HL-60/S4 (cell line): ENCODE measurements around the gene CHRD.

Experiments
- in situ Hi-C: fragments of 300-500 bp; cut with MboI; formaldehyde crosslinking; loops from 2 replicates; pipeline ENCODE4 v1.14.3; 2022; ENCODE audit warnings: low sequenced_read_pairs

Gene CHRD

DNA sequence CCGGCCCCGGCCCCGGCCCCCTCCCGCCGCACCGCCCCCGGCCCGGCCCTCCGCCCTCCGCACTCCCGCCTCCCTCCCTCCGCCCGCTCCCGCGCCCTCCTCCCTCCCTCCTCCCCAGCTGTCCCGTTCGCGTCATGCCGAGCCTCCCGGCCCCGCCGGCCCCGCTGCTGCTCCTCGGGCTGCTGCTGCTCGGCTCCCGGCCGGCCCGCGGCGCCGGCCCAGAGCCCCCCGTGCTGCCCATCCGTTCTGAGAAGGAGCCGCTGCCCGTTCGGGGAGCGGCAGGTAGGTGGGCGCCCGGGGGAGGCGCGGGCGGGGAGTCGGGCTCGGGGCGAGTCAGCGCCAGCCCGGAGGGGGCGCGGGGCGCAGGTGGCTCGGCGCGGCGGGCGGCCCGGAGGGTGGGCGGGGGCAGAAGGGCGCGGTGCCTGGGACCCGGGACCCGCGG is 352 bp downstream of the CHRD start:
- in situ Hi-C loops, result no loop called here

DNA sequence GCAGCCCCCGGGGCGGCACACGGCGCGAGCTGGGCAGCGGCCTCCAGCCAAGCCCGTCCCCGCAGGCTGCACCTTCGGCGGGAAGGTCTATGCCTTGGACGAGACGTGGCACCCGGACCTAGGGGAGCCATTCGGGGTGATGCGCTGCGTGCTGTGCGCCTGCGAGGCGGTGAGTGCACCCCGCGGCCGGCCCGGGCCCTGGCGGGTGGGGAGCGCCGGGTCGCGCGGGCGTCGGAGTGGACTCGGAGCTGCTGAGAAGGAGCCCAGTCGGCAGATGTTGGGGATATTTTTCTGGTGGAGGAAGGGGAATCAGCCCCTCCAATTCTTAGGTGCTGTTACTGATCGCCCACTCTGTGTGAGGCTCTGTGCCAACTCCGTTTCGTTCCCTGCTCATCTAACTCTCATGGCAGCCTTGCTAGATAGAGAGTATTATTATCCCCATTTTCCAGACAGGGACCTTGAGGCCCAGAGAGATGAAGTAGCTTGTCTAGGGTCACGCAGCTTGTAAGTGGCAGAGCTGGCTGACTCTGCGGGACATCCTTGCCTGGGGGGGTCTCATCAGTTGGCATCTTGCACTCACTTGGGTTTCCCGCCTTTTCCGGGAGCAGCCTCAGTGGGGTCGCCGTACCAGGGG is 890 bp downstream of the CHRD start:
- in situ Hi-C loops, result no loop called here

DNA sequence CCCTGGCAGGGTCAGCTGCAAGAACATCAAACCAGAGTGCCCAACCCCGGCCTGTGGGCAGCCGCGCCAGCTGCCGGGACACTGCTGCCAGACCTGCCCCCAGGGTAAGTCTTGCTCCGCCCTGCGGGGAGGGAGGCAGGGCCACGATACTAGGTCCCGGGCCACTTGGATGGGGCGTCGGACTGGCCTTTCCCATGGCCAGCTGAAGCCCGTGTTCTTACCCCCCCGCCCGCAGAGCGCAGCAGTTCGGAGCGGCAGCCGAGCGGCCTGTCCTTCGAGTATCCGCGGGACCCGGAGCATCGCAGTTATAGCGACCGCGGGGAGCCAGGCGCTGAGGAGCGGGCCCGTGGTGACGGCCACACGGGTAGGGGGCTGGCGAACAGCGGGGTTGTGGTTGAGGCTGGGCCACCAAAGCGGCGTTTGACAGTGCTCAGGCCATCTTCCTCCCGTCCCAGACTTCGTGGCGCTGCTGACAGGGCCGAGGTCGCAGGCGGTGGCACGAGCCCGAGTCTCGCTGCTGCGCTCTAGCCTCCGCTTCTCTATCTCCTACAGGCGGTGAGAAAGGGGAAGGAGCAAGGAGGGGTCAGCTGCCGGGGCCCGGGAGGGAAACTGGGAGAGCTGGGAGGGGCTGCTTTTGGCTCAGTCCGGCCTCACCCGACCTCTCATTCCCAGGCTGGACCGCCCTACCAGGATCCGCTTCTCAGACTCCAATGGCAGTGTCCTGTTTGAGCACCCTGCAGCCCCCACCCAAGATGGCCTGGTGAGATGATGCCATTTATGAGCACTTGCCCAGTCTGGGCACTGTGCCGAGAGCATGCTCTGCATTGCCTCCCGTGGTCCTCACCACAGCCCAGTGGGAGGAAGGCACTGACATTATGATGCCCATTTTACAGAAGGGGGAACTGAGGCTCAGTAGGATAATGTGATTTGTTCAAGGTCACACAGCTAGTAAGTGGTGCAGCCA is 1.7 kb downstream of the CHRD start:
- in situ Hi-C loops, result no loop called here

DNA sequence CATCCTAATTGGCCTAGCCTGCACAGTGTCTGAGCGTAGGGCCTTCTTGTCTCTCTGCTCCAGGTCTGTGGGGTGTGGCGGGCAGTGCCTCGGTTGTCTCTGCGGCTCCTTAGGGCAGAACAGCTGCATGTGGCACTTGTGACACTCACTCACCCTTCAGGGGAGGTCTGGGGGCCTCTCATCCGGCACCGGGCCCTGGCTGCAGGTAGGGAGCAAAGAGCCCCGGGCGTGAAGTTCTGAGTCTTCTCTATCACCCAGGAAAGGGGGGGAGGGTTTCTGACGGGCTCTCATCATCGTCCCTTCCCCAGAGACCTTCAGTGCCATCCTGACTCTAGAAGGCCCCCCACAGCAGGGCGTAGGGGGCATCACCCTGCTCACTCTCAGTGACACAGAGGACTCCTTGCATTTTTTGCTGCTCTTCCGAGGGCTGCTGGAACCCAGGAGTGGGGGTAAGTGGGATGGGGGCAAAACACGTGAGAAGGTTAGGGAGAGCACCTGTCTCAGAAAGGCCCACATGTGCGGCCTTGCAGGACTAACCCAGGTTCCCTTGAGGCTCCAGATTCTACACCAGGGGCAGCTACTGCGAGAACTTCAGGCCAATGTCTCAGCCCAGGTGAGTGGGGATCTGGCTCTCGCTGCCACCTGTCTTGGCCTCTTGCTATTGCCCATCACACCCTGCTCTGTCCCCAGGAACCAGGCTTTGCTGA is 2.6 kb downstream of the CHRD start:
- in situ Hi-C loops, result no loop called here

DNA sequence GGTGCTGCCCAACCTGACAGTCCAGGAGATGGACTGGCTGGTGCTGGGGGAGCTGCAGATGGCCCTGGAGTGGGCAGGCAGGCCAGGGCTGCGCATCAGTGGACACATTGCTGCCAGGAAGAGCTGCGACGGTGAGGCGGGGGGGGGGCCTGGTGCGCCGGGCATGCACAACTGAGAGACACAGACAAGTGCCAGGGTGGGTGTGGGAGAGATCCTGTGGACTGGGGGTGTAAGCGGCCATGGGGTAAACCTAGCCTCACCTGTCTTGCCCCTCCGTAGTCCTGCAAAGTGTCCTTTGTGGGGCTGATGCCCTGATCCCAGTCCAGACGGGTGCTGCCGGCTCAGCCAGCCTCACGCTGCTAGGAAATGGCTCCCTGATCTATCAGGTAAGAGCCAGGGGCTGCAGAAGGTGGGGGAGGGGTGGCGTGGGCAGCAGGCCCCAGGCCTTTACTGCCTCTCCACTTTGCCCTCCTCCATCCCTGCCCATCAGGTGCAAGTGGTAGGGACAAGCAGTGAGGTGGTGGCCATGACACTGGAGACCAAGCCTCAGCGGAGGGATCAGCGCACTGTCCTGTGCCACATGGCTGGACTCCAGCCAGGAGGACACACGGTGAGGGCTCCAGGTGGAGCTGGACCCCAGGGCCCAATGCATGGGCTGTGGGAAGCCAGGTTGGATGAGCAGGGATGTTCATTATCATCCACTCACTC is 3.3 kb downstream of the CHRD start:
- in situ Hi-C loops, result no loop called here

DNA sequence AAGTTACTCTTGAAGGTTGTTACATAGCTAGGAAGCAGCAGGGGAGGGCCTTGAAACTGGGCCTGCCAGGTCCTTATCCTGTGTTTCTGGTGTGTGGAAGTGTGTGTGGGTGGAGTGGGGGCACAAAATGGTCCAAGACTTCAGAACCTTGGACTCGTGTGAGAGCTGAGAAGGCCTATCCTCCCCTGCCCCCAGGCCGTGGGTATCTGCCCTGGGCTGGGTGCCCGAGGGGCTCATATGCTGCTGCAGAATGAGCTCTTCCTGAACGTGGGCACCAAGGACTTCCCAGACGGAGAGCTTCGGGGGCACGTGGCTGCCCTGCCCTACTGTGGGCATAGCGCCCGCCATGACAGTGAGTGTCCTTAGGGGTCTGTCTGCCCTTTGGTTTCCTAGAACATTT is 4.5 kb downstream of the CHRD start:
- in situ Hi-C loops, result no loop called here

DNA sequence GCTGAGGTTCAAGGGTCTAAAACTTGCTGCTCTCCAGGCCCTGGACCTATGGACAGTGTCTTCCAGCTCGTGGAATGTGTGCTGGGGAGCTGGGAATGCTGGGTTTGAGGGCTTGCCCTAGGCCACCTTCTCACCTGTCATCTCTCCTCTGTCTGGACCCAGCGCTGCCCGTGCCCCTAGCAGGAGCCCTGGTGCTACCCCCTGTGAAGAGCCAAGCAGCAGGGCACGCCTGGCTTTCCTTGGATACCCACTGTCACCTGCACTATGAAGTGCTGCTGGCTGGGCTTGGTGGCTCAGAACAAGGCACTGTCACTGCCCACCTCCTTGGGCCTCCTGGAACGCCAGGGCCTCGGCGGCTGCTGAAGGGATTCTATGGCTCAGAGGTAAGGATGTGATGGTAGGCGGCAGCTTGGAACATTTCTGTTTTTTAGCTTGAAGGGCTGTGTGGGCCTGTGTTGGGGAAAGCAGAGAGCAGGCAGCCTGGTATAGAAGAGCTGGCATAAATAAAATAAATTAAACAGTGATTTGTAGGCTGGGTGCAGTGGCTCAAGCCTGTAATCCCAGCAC is 5.1 kb downstream of the CHRD start:
- in situ Hi-C loops, result no loop called here

DNA sequence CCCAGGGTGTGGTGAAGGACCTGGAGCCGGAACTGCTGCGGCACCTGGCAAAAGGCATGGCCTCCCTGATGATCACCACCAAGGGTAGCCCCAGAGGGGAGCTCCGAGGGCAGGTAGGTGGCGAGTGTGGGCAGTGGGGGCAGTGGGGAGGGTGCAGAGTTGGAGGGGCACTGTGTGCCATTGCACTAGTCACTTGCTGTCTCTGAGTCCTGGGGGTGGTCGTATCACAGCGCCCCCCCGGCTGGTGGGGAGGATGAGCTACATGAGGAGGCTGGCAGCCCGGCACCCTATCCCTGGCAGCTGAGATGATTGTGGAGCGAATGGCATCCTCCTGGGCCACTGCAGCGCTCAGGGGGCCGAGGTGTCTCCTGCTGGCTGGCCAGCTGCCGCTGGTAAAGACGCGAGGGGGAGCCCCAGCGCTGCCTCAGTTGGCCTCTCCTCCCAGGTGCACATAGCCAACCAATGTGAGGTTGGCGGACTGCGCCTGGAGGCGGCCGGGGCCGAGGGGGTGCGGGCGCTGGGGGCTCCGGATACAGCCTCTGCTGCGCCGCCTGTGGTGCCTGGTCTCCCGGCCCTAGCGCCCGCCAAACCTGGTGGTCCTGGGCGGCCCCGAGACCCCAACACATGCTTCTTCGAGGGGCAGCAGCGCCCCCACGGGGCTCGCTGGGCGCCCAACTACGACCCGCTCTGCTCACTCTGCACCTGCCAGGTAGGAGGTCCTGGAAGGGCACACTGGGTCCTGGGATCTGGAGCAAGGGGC is 6.4 kb downstream of the CHRD start:
- in situ Hi-C loops, result no loop called here

DNA sequence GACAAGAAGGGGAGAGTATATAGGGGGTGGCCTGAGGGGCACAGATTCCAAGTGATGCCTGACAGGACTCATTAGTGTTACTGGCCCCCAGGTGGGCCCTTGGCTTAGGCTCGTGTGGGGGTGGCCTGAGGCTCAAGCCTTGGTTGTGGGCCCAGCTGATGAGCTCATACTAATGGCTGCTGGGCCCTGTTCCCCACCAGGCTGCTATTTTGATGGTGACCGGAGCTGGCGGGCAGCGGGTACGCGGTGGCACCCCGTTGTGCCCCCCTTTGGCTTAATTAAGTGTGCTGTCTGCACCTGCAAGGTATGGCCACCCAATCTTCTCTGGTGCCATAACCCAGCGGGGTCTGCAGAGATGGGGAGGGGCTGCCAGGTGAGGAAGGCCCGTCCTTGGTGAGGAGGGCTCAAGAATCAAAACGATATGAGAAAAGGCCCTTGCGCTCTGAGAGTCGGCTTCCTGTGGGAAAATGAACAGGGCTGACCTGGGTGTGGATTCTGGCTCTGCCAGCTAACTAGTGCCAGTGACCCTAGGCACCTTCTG is 7.4 kb downstream of the CHRD start:
- in situ Hi-C loops, result no loop called here

DNA sequence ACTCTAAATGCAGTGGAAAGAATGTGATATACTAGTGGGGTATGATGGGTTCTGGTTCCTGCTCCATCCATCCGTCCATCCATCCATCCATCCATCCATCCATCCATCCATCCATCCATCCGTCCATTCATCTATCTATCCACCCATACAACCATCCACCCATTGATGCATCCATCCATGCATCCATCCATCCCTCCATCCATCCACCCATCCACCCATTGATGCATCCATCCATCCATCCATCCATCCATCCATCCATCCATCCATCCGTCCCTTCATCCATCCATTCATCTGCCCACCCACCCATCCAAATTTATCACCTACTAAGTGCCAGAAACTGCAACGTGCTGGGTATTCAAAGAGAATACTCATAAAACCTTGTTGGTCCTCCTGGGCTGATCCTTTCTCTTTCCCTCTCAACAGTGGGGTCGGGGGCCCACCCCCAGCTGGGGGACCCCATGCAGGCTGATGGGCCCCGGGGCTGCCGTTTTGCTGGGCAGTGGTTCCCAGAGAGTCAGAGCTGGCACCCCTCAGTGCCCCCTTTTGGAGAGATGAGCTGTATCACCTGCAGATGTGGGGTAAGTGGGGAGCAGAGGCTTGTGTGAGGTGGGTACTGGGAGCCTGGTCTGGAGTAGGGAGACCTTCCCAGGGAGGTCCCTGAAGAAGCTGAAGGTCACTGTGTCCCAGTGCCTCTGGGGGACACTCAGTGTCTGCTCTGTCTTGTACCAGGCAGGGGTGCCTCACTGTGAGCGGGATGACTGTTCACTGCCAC is 8.5 kb downstream of the CHRD start:
- in situ Hi-C loops, result no loop called here

DNA sequence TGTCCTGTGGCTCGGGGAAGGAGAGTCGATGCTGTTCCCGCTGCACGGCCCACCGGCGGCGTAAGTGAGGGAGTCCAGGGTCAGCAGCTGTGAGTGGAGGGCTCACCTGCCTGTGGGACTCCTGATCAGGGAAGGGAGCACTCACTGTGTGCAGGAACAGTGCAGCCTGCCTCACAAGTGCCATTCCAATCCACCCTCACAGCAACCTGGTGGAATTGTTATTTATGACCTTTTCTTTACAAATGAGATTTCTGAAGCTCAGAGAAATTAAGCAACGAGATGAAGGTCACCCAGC is 9.0 kb downstream of the CHRD start:
- in situ Hi-C loops, result no loop called here

DNA sequence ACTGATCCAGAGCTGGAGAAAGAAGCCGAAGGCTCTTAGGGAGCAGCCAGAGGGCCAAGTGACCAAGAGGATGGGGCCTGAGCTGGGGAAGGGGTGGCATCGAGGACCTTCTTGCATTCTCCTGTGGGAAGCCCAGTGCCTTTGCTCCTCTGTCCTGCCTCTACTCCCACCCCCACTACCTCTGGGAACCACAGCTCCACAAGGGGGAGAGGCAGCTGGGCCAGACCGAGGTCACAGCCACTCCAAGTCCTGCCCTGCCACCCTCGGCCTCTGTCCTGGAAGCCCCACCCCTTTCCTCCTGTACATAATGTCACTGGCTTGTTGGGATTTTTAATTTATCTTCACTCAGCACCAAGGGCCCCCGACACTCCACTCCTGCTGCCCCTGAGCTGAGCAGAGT is 9.5 kb downstream of the CHRD start:
- in situ Hi-C loops, result no loop called here

DNA sequence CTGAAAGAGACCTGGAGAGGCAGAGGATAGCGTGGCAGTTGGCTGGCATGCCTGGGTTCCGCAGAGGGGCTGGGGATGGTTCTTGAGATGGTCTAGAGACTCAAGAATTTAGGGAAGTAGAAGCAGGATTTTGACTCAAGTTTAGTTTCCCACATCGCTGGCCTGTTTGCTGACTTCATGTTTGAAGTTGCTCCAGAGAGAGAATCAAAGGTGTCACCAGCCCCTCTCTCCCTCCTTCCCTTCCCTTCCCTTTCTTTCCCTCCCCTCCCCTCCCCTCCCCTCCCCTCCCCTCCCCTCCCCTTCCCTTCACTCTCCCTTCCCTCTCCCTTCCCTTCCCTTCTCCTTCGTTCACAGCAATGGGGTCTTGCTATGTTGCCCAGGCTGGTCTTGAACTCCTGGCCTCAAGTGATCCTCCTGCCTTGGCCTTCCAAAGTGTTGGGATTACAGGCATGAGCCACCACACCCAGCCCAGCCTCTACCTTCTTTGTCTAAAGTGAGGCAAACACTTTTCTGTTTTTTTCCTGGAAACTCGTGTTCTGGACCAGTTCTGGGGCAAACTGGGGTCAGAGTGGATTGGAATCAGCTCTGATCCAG is 10.2 kb downstream of the CHRD start:
- in situ Hi-C loops, result no loop called here

DNA sequence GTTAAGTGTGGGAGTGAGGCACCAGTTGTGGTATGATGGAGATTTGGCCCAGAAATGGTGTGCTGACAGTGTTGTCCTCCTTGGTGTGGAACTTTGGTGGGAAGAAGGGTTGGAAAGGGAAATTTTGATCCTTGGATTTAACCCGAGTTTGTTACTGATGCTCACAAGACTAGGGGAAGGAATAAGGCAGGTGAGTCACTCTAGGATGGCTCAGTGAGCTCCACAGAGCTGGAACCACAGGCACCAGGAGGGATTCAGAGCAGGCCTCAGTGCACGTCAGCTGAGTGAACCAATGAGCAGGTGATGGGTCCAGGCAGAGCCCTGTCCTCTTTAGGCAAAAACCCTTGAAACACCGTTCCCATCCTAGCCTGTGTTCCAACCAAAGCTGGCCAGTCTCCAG is 11.4 kb downstream of the CHRD start:
- in situ Hi-C loops, result no loop called here

DNA sequence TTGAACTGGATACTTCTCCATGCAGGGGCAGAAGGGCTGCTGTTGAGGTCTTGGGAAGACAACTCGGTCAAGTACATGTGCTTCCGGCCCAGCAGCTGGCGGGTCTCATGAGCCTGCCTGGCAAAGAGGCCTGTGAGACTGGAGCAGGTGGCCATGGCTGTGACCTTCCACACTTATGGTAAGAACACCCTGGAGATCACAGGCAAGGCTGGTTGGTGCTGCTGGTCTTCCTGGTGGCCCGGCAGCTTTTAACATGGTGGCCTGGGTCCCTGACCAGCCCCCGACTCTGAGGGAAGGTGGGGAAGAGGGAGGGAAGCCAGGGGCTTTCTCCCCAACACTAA is 15.4 kb downstream of the CHRD start:
- in situ Hi-C loops, result no loop called here

DNA sequence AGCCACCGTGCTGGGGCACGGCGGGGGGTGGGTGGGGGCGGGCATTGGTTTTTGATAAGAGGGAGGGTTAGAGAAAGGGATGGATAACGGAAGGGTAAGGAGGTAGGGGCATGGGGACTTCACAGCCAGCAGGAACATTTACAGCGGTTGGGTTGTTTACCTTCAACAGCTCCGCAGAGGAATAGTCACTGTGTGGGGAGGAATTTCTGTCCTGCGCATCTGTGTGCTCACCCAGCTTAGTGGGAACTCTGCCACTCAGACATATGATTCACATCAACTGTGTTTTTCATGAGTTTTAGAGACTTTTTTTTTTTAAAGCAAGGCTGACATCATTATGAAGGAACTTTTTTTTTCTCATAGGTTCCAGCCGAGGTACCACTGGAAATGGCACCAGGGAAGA is 19.6 kb downstream of the CHRD start:
- in situ Hi-C loops, result no loop called here

DNA sequence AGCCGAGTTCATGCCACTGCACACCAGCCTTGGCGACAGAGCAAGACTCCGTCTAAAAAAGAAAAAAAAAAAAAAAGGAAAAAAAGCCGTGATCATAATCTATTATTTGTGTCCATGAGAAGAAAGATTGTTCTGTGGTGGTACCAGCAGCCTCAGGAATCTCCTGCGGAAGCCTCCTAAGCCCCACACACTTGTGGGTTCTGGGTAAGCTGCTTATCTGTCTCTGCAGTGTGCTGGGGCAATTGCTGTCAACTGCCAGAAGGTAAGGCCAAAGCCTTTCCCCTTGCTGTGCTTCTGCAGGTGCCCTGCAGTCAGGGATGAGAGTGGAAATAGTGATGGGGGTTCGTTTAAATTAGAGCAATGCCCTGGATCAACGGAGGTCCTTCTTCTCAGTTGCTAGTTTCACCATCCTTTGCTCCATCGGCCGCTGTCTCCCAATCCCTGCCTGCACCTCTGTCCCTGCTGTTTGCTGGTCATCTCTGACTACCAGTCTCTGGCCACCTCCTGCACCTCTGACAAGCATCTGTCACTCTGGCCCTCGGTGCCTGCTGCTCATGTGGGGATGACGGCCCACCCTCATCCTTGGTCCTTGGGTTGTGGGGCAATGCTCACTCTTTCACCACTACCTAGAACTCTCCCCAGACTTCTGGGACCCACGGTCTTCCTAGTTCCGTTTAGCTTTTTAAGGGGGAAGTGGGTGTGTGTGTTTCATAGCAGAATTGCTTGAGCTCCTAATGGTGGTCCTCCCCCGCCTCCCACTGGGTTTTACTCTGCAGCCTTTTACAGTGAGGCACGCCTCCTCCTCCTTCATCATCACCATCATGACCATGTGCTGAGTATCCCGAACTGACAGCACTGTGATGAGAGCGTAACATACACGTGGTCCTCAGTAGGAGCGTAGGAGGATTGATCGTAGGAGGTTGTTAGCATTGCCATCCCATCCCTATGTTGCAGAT is 25.5 kb downstream of the CHRD start:
- in situ Hi-C loops, result no loop called here
